ENCODE measurements around the gene POLR1A.

POLR1A gene

GRCh38 chr2:86065512-86065911 lies 40.2 kb downstream of the POLR1A start:
- DNase-seq (ENCODE audit: low read depth, low spot score) = no peak

DNA sequence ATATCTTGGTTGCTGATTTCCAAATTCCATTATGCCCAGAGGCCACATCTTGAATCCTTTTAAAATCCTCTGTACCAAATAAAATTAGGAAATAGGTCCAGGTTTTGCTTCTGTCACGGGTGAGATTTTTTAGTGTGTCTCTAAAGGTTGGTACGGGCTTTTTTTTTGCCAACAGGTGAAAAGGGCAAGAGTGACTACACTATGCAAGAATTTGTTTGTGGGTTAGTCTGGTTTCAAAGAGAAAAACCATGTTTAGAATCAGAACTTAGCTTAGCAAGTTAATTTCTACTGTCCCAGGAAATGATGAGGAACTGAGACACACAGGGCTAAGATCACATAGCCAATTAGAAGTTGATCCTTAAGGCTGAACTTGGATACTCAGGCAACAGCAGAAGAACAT lies 41.7 kb downstream of the POLR1A start:
- no peak for DNase-seq (ENCODE audit: low read depth, low spot score)

DNA sequence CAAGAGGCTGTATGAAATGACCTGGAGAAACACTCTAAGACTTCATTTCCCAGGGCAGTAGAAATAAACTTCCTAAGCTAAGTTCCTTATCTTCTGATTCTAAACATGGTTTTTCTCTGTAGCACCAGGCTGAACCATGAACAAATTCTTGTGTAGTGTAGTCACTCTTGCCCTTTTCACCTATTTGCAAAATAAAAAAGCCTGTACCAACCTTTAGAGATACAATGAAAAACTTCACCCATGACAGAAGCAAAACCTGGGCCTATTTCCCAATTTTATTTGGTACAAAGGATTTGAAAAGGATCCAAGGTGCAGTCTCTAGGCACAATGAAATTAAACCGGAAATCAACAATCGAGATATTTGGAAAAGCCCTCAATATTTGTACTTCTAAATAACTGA lies 43.6 kb downstream of the POLR1A start:
- no peak for DNase-seq (ENCODE audit: low read depth, low spot score)

- DNase-seq (ENCODE audit: low read depth, low spot score) = no peak
These were observed 48.9 kb downstream of the POLR1A start for GRCh38 chr2:86056590-86057331.

DNA sequence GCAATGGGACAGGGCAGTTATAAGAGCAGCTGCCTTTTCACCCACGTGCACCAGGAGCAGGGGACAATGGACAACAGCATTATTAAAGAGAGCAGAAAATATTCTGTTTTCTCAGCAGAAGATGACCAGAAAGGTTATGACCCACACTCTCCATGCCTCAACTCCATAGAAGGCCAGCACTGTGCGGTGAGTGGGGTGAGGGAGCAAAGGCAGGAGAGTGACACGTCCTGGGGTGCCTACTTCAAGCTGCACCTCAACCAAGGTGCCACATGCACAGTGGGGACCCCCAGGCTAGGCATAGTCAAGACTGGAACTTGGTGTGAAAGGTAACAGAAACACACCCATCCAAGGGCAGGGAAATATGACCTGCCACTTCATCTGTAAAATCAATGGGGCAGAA lies 50.4 kb downstream of the POLR1A start:
- DNase-seq (ENCODE audit: low read depth, low spot score) = no peak

- DNase-seq (ENCODE audit: low read depth, low spot score) = no peak
These were observed 51.1 kb downstream of the POLR1A start for GRCh38 chr2:86054535-86055082.

- no peak for DNase-seq (ENCODE audit: low read depth, low spot score)
These were observed 52.5 kb downstream of the POLR1A start for GRCh38 chr2:86053166-86053565.

GRCh38 chr2:86052676-86053075 lies 53.0 kb downstream of the POLR1A start:
- no peak for DNase-seq (ENCODE audit: low read depth, low spot score)

GRCh38 chr2:86052265-86052664 lies 53.4 kb downstream of the POLR1A start:
- DNase-seq (ENCODE audit: low read depth, low spot score) = no peak

DNA sequence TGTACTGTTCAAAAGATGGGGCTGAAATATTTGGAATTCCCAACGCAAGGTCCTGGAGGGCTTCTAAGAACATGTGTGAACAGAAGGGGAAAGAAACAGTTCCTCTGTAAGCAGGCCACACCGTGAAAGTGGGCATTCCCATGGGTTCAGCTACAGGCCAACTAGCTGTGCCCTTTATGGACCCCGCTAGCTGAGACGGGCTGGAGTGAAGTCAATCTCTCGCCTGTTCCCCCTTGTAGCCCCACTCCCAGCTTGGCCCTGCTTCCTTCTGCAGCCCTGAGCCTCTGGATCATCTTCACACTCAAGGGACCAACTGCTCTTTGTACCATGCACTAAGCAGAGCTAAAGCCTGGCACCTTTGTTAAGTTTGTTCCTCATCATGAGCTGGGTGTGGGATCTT lies 55.4 kb downstream of the POLR1A start:
- DNase-seq (ENCODE audit: low read depth, low spot score) = no peak

DNA sequence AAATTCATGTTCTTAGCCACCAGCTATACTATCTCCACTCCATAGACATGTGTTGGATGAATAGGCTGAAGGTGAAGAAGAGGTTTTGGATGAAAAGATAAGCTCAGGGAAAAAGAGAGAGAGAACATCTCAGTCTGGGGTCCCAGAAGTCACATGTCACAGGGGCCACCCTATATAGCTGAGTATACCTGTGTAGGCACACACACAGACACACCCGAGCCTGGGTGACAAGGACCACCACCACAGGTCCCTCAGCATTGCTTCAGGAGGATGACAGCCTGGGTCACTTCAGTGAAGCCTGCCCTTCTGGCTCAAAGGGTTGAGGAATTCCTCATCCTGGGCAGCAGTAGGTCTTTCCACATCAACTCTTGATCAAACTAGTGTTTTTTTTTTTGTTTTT lies 56.2 kb downstream of the POLR1A start:
- no peak for DNase-seq (ENCODE audit: low read depth, low spot score)

- no peak for DNase-seq (ENCODE audit: low read depth, low spot score)
These were observed 56.8 kb downstream of the POLR1A start for GRCh38 chr2:86048888-86049287.

- DNase-seq (ENCODE audit: low read depth, low spot score) = no peak
These were observed 57.3 kb downstream of the POLR1A start for GRCh38 chr2:86048383-86048701.

- no peak for DNase-seq (ENCODE audit: low read depth, low spot score)
These were observed 57.9 kb downstream of the POLR1A start for GRCh38 chr2:86047575-86048382.

GRCh38 chr2:86045541-86045940 lies 60.1 kb downstream of the POLR1A start:
- DNase-seq (ENCODE audit: low read depth, low spot score) = no peak

- no peak for DNase-seq (ENCODE audit: low read depth, low spot score)
These were observed 61.1 kb downstream of the POLR1A start for GRCh38 chr2:86044614-86045013.

- DNase-seq (ENCODE audit: low read depth, low spot score) = no peak
These were observed 61.6 kb downstream of the POLR1A start for GRCh38 chr2:86044045-86044444.

- DNase-seq (ENCODE audit: low read depth, low spot score) = no peak
These were observed 63.2 kb downstream of the POLR1A start for GRCh38 chr2:86042256-86043168.

DNA sequence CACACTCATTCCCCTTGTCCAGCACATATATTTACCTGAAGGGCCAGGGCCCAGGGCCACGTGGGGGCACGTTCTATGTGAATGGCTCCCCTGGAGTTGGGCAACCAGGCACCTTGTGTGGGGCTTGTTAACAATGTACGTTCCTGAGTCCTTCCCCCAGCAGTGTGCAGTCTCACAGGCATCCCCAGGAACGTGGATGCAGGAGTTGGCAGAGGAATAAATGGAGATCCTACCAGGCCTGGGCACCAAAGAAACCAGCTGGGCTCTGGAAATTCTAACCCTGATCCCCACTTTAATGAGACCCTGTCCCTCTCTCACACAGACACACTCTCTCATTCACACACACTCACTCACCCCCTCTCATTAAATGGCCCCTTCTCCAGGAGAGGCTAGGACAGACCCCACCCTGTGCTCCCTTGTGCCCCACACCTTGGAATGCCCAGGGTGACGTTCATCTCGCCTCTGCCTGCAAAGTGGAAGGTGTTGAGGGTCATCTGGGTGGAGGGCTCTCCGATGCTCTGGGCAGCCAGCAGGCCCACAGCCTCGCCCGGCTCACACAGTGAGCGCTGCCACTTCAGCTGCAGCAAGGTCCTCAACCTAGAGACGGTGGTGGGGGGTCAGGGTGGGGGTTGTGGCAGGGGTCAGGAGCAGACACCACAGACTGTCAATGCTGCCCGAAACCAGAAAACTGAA lies 65.6 kb downstream of the POLR1A start:
- no peak for DNase-seq (ENCODE audit: low read depth, low spot score)

- DNase-seq (ENCODE audit: low read depth, low spot score) = no peak
These were observed 66.3 kb downstream of the POLR1A start for GRCh38 chr2:86039178-86039962.
